HG02885 (cell line): ENCODE results near the gene NEURL1.
A peak's percentile ranks its signal among the peaks of the same experiment; 100 is the strongest.
"Not testable (repeated sequence)": the region's sequence is repeated elsewhere in the genome, so short reads cannot be mapped to it uniquely, and the experiment has no call there.

ENCODE experiments used
- ATAC-seq: cut with Tn5 transposase; IDR thresholded peaks from one replicate; pipeline ENCODE4 v1.9.1; 2021; ENCODE audit warnings: mild to moderate bottlenecking; ENCODE audit not compliant: unreplicated experiment, poor library complexity

NEURL1 gene

DNA sequence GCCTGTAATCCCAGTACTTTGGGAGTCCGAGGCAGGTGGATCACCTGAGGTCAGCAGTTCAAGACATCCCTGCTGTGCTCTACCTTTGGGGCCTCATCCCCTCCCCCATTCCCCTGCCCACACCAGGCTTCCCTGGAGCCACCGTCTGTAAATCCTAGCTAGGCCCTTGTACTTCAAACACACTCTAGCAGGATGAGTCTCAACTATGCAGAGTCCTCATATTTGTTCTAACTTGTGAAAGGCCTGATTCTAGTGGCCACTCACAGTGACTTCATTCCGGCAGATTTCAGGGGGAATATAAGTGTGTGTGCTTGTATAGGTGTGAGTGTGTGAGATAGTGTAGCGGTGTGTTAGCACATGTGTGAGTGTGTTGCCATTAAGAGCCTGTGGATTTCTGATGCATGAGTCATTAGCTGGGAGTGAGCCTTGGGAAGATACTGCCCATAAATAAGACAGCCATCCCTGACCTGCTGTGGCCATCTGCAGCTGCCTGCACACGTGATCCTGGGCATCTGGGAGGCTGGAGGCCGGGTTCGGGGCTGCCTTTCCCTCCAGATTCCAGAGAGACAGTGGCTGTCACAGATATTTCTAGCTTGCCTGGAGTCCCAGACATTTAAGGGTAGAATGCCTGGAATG, 1.7 kb upstream of the NEURL1 start:
- ATAC-seq, result no peak

DNA sequence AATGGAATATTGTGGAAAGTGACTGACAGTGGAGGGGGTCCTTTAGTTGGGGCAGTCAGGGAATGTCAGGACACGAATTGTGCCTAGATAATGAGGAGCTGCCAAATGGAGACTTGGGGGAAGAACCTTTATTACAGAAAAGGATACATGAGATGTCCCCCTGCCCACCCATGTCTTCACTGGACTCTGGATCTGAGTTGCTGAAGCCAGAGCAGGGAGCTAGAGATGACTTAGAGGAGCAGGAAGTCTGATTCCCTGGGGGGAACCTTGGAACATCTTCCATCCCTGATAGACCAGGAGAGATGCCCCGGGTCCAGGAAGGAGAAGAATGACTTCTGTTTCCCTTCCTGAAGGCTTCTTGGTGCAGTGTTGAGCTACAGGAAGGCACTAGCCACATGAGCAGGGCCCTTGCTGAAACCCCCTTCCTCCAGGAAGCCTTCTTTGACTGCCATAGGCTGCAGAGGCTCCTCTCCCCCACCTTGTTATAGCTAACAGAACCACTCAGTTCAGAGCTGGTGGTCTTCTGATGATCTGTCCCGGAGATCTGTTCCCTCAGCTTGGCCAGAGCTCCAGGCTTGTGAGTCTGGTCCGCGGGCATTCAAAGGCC, 747 bp upstream of the NEURL1 start:
- no peak for ATAC-seq

DNA sequence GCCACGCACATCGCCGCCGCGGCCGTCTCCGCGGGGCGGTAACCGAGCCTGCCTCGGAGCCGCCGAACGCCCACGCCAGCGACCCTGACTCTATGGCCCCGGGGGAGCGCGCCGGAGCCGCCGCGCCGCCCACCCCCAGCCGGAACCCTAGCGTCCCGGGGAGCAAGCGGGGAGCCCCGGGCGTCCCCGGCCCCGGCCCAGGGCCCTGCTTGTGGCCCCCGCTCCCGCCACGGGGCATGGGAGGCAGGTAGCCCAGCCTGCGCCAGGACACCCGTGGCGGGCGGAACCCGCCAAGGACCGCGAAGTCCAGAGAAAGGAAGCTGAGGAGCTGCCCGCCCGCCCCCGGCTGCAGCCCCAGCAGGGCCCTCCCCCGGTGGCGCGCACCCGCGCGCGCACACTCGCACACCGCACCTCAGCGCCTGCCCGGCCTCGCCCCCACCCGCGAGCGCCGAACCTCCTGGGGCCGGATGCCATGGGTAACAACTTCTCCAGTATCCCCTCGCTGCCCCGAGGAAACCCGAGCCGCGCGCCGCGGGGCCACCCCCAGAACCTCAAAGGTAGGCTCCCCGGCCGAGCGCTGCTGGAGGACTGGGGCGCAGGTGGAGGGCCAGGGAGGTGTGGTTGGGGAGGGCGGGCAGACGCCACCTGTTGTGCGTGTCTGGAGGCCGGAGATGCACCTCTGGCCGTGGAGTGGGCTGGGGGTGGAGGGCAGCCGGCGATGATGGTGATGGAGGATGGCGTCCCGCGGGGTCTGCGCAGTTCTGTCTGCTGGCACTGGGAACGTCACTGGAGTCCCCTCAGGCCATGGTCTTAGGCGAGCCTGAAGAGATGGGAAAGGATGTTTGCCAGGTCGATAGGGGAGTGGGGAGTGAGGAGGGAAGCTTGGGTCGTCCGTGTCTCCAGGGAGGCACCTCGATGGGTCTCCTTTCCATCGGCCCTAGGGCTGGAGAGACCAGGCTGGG, 692 bp downstream of the NEURL1 start:
- ATAC-seq, result peak; percentile 36

DNA sequence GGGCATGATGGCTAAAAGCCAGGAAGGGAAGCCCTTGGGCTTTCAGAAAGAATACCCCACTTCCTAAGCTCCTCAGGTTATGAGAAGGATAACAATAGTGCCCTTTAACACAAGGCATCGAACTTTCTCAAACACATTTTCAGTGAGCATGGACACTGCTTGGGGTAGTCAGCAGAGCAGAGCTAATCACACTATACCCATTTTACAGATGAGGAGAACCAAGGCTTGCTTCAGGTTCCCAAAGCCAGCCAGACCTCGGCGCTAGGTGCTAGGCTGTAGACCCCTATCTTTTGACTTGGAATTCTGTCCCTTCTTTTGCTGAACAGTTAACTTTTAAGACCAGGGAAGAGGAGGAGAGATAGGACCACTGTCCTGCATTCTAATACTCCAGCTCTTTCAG, 1.8 kb downstream of the NEURL1 start:
- ATAC-seq, result no peak

- ATAC-seq, result no peak
Observed at GRCh38 chr10:103497161-103497915, 3.8 kb downstream of the NEURL1 start.

DNA sequence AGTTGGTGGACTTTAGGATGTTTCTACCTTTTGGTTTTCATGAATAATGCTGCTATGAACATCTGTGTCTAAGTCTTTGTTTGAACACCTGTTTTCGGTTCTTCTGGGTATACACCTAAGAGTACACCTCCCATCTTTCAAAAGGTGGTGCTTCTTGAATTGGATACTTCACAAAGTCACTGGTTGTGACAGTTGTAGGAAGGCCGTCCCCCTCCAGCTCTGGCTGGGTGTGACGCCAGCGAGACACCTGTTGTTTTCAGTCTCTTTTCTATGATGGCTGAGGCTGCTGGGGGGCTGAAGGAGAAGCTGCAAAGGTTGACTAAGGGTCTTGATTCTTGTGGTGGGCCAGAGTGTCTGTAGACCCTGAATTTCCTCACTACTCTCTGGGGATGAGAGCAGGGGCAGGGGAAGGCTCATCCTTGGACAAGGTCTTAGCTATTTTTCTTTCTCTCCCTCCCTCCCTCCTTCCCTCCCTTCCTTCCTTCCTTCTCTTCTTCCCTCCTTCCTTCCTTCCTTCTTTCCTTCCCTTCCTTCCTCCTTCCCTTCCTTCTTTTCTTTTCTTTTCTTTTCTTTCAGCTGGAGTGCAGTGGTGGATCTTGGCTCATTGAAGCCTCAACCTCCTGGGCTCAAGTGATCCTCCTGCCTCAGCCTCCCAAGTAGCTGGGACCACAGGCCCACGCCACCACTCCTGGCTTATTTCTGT, 5.6 kb downstream of the NEURL1 start:
- ATAC-seq, result no peak

DNA sequence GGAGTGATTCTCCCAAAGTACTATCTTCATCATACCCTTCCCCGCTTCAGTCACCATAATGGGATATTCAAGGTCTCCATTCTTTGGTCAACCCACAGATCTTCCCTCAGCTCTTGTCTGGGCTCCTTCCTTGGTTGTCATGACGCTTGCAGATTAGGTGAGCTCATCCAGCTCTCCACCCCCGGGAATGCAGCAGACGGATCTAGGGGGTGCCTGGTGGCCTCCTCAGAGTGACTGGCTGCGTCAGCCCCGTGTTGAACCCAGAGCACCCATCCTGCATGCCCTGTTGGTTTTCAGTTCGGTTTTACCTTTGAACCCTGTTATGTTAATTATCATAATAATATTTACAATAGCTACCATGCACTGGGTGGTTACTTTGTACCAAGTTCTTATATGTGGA, 6.4 kb downstream of the NEURL1 start:
- ATAC-seq, result no peak

DNA sequence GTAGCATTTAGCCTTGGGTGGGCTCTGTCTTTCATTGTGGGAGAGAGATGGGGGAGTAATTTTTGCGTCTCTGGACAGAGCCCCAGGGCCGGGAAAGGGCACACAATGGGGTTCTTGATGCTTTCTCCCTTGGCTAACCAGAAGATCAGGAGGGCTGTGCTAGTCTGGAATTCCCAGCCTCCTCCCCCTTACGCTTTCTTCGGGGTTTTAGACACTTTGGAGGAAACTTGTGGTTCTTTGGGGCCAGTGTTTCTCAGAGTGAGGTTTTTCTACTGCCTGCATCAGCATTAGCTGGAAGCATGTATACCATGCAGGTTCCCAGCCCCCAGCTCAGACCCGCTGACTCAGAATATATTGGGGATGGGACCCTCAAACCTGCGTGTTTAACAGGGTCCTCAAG, 7.0 kb downstream of the NEURL1 start:
- ATAC-seq, result no peak

- ATAC-seq, result no peak
Observed at GRCh38 chr10:103501186-103501585, 7.7 kb downstream of the NEURL1 start.

- no peak for ATAC-seq
Observed at GRCh38 chr10:103502849-103503660, 9.6 kb downstream of the NEURL1 start.

GRCh38 chr10:103503777-103504176, 10.3 kb downstream of the NEURL1 start:
- not testable (repeated sequence) for ATAC-seq

DNA sequence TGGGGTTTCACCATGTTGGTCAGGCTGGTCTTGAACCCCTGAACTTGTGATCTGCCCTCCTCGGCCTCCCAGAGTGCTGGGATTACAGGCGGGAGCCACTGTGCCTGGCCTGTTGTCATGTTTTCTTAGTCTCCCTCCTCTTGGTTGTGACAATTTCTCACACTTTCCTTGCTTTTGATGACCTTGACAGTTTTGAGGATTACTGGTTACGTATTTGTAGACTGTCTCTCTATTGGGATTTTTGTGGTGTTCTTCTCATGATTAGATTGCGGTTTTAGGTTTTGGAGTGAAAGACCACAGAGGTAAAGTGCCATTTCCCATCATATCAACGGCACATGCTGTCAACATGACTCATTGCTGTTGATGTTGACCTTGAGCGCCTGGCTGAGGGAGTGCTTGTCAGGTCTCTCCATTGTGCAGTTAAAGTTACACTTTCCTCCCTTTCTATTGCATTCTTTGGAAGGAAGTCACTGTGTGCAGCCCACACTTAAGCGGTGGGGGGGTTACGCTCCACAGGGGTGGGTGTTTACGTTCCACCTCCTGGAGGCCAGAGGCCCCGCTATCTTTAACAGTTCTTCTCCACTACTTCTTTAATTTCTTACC, 10.8 kb downstream of the NEURL1 start:
- no peak for ATAC-seq

DNA sequence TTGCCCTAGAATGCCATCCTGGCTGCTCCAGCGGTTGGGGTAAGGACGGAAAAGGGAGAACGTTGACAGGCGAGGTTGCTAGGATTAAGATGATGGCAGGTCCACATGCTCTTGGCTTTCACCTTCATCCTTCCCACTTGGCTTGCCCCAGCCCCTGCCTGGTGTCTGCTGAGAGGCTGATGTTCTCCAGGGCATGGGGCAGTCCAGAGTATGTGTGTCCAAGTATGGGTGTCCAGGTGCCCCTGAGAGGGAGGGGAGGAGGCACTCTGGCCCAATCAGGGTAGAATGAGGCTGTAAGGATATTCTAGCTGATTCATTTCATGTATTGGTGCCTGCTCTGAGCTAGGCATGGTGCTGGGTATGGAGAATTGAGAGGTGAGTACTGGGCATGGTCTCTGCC, 12.6 kb downstream of the NEURL1 start:
- no peak for ATAC-seq

GRCh38 chr10:103507235-103508191, 14.0 kb downstream of the NEURL1 start:
- no peak for ATAC-seq

GRCh38 chr10:103510046-103510685, 16.7 kb downstream of the NEURL1 start:
- ATAC-seq, result no peak

GRCh38 chr10:103510791-103511752, 17.6 kb downstream of the NEURL1 start:
- no peak for ATAC-seq
